HG03108 (cell line): ENCODE measurements around the gene DNER.
"Not testable (repeated sequence)": the region's sequence is repeated elsewhere in the genome, so short reads cannot be mapped to it uniquely, and the experiment has no call there.

Experiments used
- ATAC-seq: cut with Tn5 transposase; IDR thresholded peaks from one replicate; pipeline ENCODE4 v1.9.1; 2021; ENCODE audit warnings: moderate library complexity; ENCODE audit not compliant: unreplicated experiment

The DNER gene

GRCh38 chr2:229511524-229511923 is 202.8 kb downstream of the DNER start:
- no peak for ATAC-seq

GRCh38 chr2:229506699-229507098 is 207.7 kb downstream of the DNER start:
- not testable (repeated sequence) for ATAC-seq

GRCh38 chr2:229501051-229501794 is 213.1 kb downstream of the DNER start:
- no peak for ATAC-seq

GRCh38 chr2:229492034-229492433 is 222.3 kb downstream of the DNER start:
- ATAC-seq, result no peak

- ATAC-seq, result no peak
These were observed 224.2 kb downstream of the DNER start for GRCh38 chr2:229490167-229490566.

- ATAC-seq, result no peak
These were observed 225.3 kb downstream of the DNER start for GRCh38 chr2:229489016-229489415.

- no peak for ATAC-seq
These were observed 226.1 kb downstream of the DNER start for GRCh38 chr2:229488232-229488631.

- no peak for ATAC-seq
These were observed 227.7 kb downstream of the DNER start for GRCh38 chr2:229486673-229487072.

- no peak for ATAC-seq
These were observed 228.5 kb downstream of the DNER start for GRCh38 chr2:229485857-229486256.

- ATAC-seq, result no peak
These were observed 237.0 kb downstream of the DNER start for GRCh38 chr2:229477269-229477755.

- no peak for ATAC-seq
These were observed 238.6 kb downstream of the DNER start for GRCh38 chr2:229475778-229476177.

GRCh38 chr2:229474125-229474524 is 240.2 kb downstream of the DNER start:
- ATAC-seq, result no peak

- no peak for ATAC-seq
These were observed 243.6 kb downstream of the DNER start for GRCh38 chr2:229470781-229471180.

GRCh38 chr2:229467783-229468182 is 246.6 kb downstream of the DNER start:
- no peak for ATAC-seq

GRCh38 chr2:229463841-229464346 is 250.5 kb downstream of the DNER start:
- no peak for ATAC-seq

- ATAC-seq, result no peak
These were observed 252.2 kb downstream of the DNER start for GRCh38 chr2:229462112-229462511.

GRCh38 chr2:229456091-229456490 is 258.3 kb downstream of the DNER start:
- ATAC-seq, result no peak

- no peak for ATAC-seq
These were observed 259.3 kb downstream of the DNER start for GRCh38 chr2:229454934-229455631.

GRCh38 chr2:229453230-229453629 is 261.1 kb downstream of the DNER start:
- ATAC-seq, result no peak

GRCh38 chr2:229451852-229452251 is 262.5 kb downstream of the DNER start:
- no peak for ATAC-seq

GRCh38 chr2:229447227-229447626 is 267.1 kb downstream of the DNER start:
- ATAC-seq, result no peak

GRCh38 chr2:229446350-229446749 is 268.0 kb downstream of the DNER start:
- no peak for ATAC-seq
